GM12873 (cell line): Measurements from ENCODE around the gene PRKG1.

Experiments
- CTCF ChIP-seq: IDR thresholded peaks from 2 replicates; pipeline ENCODE4 v1.5.1; 2012; ENCODE audit warnings: low read depth, mild to moderate bottlenecking, moderate library complexity, low read length, control low read depth; ENCODE audit not compliant: insufficient read depth; ENCODE audit errors: missing control alignments

Gene PRKG1

GRCh38 chr10:51188866-51189265, 114.6 kb downstream of the PRKG1 start:
- no peak for TF ChIP-seq CTCF

- no peak for TF ChIP-seq CTCF
Observed at GRCh38 chr10:51196508-51197175, 122.4 kb downstream of the PRKG1 start.

GRCh38 chr10:51198170-51198569, 123.9 kb downstream of the PRKG1 start:
- no peak for TF ChIP-seq CTCF

- no peak for TF ChIP-seq CTCF
Observed at GRCh38 chr10:51201947-51202346, 127.7 kb downstream of the PRKG1 start.

- TF ChIP-seq CTCF, result no peak
Observed at GRCh38 chr10:51203359-51203758, 129.1 kb downstream of the PRKG1 start.

GRCh38 chr10:51204066-51204465, 129.8 kb downstream of the PRKG1 start:
- TF ChIP-seq CTCF, result no peak

- TF ChIP-seq CTCF, result no peak
Observed at GRCh38 chr10:51204701-51205100, 130.4 kb downstream of the PRKG1 start.

- no peak for TF ChIP-seq CTCF
Observed at GRCh38 chr10:51206500-51206899, 132.2 kb downstream of the PRKG1 start.
